HG02642 (cell line): Measurements from ENCODE around the gene ACMSD.
A peak's percentile ranks its signal among the peaks of the same experiment; 100 is the strongest.

Experiments used
- ATAC-seq: cut with Tn5 transposase; IDR thresholded peaks from one replicate; pipeline ENCODE4 v1.9.1; 2021; ENCODE audit warnings: mild to moderate bottlenecking; ENCODE audit not compliant: unreplicated experiment, poor library complexity

ACMSD gene

GRCh38 chr2:134934641-134935040 is 96.2 kb downstream of the ACMSD start:
- no peak for ATAC-seq

DNA sequence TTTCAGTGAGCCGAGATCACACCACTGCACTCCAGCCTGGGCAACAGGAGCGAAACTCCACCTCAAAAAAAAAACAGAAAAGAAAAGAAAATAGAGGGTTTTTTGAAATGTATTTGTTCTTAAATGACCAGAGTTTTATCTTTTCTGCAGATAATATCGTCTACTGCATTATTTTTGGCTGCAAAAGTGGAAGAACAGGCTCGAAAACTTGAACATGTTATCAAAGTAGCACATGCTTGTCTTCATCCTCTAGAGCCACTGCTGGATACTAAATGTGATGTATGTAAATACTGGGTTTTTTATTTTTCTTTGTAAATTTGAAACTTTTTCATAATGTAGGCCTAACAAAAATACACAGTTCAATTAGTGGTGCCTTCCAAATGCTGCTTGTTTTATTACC is 98.3 kb downstream of the ACMSD start:
- ATAC-seq = no peak

GRCh38 chr2:134943540-134943939 is 105.1 kb downstream of the ACMSD start:
- ATAC-seq = peak; percentile 77

GRCh38 chr2:134944975-134945374 is 106.6 kb downstream of the ACMSD start:
- no peak for ATAC-seq

GRCh38 chr2:134946073-134946472 is 107.7 kb downstream of the ACMSD start:
- no peak for ATAC-seq

DNA sequence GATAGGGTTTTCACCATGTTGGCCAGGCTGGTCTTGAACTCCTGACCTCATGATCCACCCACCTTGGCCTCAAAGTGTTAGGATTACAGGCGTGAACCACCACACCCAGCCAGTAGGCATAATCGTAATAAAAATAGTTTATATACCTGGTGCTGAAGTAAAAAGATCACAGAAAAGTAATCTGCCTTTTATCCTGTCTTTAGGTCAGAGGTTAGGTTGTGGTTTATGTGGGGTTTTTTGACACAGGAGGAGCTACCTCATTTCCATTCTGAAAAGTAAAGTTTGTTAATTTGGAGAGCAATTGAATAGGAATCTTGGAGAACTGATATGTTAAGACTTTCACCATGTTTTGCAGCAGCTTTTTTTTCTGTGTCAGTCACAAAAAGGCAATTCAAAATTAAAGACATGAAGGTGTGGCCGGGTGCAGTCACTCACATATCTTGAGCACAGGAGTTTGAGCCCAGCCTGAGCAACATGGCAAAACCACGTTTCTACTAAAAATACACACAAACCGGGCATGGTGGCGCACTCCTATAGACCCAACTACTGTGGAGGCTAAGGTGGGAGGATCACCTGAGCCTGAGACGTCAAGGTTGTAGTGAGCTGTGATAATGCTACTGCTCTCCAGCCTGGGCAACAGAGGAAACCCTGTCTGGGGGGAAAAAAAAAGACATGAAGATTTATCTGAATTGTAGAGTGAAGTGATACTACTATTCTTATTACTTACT is 111.7 kb downstream of the ACMSD start:
- ATAC-seq = no peak

GRCh38 chr2:134950886-134951285 is 112.5 kb downstream of the ACMSD start:
- ATAC-seq = no peak
